ENCODE data around the gene CA6. TPM values are rescaled to one million over a fixed set of nuclear protein-coding genes. Genes with fewer than 3 reads are reported as not detected.
A peak's percentile ranks its signal among the peaks of the same experiment; 100 is the strongest.

CA6 gene
- total and polyA plus RNA-seq, 2 of the 8 experiments (the other 6 are each of a cell fraction or from before 2014, with no cell fraction given) = not detected

DNA sequence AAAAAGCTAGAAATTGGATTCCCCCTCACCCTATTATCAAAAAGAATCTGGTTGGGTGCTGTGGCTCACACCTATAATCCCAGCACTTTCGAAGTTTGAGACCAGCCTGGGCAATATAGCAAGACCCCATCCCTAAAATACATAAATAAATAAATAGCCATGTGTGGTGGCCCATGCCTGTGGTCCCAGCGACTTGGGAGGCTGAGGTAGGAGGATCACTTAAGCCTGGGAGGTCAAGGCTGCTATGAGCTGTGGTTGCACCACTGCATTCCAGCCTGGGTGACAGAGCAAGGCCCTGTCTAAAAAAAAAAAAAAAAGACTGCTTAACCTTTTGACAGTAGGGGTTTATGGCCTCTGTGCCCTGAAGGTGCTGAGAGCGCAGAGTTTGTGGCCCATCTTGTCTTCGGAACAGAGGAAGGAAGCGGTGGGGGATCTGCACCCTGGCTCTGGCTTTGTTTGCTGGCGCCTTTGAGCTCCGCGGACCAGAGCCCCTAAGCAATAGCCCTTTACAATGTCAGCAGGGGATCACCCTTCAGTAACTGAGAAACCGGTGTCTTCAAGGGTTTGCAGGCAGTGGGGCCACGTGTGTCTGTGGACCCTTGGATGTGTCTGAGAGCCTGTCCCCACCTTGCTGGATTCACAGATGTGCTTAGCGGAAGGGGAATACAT, 58.5 kb downstream of the CA6 start:
- POLR2A ChIA-PET (ENCODE audit: partially characterized antibody) = interaction anchor here (0.5 to 2.5 kb wide), 7 partner anchors 19 to 148 kb away, joined by 3 to 11 read pairs (median 3); no protein-coding TSS in a partner anchor
- H3K36me3 ChIP-seq (ENCODE audit: control insufficient read depth in 2 of 4, insufficient read depth in 4 of 4, low read length in 3 of 4) = no peaks in the 10 kb centered on the region
- H2BK20ac ChIP-seq (ENCODE audit: low read length) = no peak overlapping the region
- no peak overlapping the region for H2BK120ac ChIP-seq (replicated peaks; ENCODE audit: low read depth, low read length)
- no peaks in the 10 kb centered on the region for H3K23me2 ChIP-seq (ENCODE audit: low read depth, low read length)
- H3K14ac ChIP-seq (ENCODE audit: insufficient read length) = no peak overlapping the region
- no peak overlapping the region for H4K5ac ChIP-seq (ENCODE audit: insufficient read length, low read depth, low read length)
- no peaks in the 10 kb centered on the region for H3K27me3 ChIP-seq (replicated peaks in 1 of 4; ENCODE audit: control insufficient read depth in 3 of 4, extremely low read depth in 1 of 4, insufficient read depth in 3 of 4, low read length in 3 of 4)
- H2BK12ac ChIP-seq (ENCODE audit: low read depth, low read length) = no peak overlapping the region
- H3K4me3 ChIP-seq (ENCODE audit: extremely low read depth in 1 of 4, insufficient read depth in 2 of 4, low read depth in 3 of 4, low read length in 4 of 4) = no peak overlapping the region
- no peak overlapping the region for H3K23ac ChIP-seq (ENCODE audit: insufficient read length)
- H2BK15ac ChIP-seq (ENCODE audit: low read length) = no peak overlapping the region
- no peak overlapping the region for H3K9ac ChIP-seq (replicated peaks in 1 of 4; ENCODE audit: extremely low read depth in 1 of 4, low read depth in 3 of 4, low read length in 3 of 4)
- H4K91ac ChIP-seq (replicated peaks; ENCODE audit: insufficient read length, low read length) = no peak overlapping the region
- CTCF ChIA-PET (ENCODE audit: partially characterized antibody) = interaction anchor here (0.6 to 10.9 kb wide), 36 partner anchors 9 to 630 kb away, joined by 3 to 156 read pairs (median 6); no protein-coding TSS in a partner anchor
- no peak overlapping the region for H3K4me2 ChIP-seq (ENCODE audit: insufficient read depth in 1 of 2, low read depth in 2 of 2, low read length in 2 of 2)
- FAIRE-seq = no peak
- no peak overlapping the region for H3K56ac ChIP-seq (replicated peaks; ENCODE audit: insufficient read length, low read depth, low read length)
- no peaks in the 10 kb centered on the region for H3K79me1 ChIP-seq (ENCODE audit: low read depth, low read length)
- H3K4me1 ChIP-seq (replicated peaks in 1 of 4; ENCODE audit: control insufficient read depth in 3 of 4, insufficient read depth in 4 of 4, low read length in 3 of 4) = peaks cover 0 to 3% (median 2%) of the 10 kb centered on the region in 4 experiments; a peak in 3 of 7 replicates
- no peaks in the 10 kb centered on the region for H3K79me2 ChIP-seq (ENCODE audit: control insufficient read depth in 1 of 2, insufficient read depth in 2 of 2, low read length in 2 of 2)
- WGBS, 2 experiments (ENCODE audit: extremely low coverage in 1 of 2, insufficient coverage in 1 of 2, insufficient read length in 1 of 2, insufficient replicate concordance in 2 of 2, low coverage in 1 of 2, low lambda C conversion rate in 2 of 2, missing lambda C conversion rate in 1 of 2) = 92% methylated on average over 9 of the region's 11 CpGs; no CpG with 5 or more reads in 1 of the 2 experiments
- no peak overlapping the region for H2BK5ac ChIP-seq (ENCODE audit: low read depth, low read length)
- no peak overlapping the region for H2AK5ac ChIP-seq (ENCODE audit: low read depth, low read length)
- H4K8ac ChIP-seq (ENCODE audit: extremely low read depth, insufficient read depth, low read length) = peak overlapping the region; percentile 26; the same call in 1 of the 2 replicates
- H3K4ac ChIP-seq (replicated peaks; ENCODE audit: insufficient read length, low read depth, low read length) = no peak overlapping the region
- H3K27ac ChIP-seq (ENCODE audit: low read depth, low read length) = no peak overlapping the region
- DNase-seq (ENCODE audit: low read depth in 1 of 2, low spot score in 2 of 2) = no peak
- no peaks in the 10 kb centered on the region for H4K20me1 ChIP-seq (replicated peaks in 1 of 2; ENCODE audit: control insufficient read depth in 1 of 2, insufficient read depth in 2 of 2, low read length in 2 of 2)
- TF ChIP-seq CBX5 (IDR thresholded peaks at IDR 0.05; ENCODE audit: low read depth, low read length) (no peak), RNF2 (IDR thresholded peaks at IDR 0.05; ENCODE audit: borderline replicate concordance, low read depth, low read length, missing control alignments, poor library complexity, severe bottlenecking) (no peak), EGR1 (IDR thresholded peaks at IDR 0.05; ENCODE audit: borderline replicate concordance, low read depth, low read length) (no peak), POU5F1 (IDR thresholded peaks at IDR 0.05; ENCODE audit: low read depth, low read length) (no peak), SP1 (IDR thresholded peaks at IDR 0.05; ENCODE audit: low read depth, low read length) (no peak), CBX8 (IDR thresholded peaks at IDR 0.05; ENCODE audit: borderline replicate concordance, low read depth, low read length) (no peak)
- no peak overlapping the region for H3K18ac ChIP-seq (ENCODE audit: extremely low read depth, low read length)
- H2AFZ ChIP-seq (ENCODE audit: low read length) = no peak overlapping the region
- H3K9me3 ChIP-seq (ENCODE audit: insufficient read depth in 2 of 2, low read depth in 1 of 2, low read length in 1 of 2) = no peaks in the 10 kb centered on the region
